Measurements from ENCODE around the gene CFAP298.

- TF ChIP-seq CTCF (IDR thresholded peaks at IDR 0.05) (no peak), POLR2A (IDR thresholded peaks at IDR 0.05; ENCODE audit: low read depth) (no peak), EP300 (IDR thresholded peaks at IDR 0.05) (no peak)
Observed at GRCh38 chr21:32590130-32590529, 22.0 kb downstream of the CFAP298 start.
